ENCODE results near the gene B3GNT7.

Gene B3GNT7

DNA sequence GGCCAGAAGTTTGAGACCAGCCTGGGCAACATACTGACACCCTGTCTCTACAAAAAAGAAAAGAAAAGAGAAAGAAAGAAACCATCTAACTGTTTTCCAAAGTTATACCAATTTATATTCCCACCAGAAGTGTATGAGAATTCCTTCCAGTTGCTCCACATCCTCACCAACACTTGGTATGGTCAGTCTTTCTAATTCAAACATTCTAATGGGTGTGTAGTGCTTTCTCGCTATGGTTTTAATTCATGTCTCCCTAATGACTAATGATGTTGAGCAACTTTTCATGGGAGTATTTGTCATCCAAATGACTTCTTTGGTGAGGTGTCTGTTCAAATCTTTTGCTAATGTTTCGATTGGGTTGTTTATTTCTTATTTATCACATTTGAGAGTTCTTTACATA lies 10.5 kb upstream of the B3GNT7 start:
- H3K4me3 ChIP-seq (ENCODE audit: low read depth, low read length) = no peak overlapping the region
- TF ChIP-seq, protein P1, sequence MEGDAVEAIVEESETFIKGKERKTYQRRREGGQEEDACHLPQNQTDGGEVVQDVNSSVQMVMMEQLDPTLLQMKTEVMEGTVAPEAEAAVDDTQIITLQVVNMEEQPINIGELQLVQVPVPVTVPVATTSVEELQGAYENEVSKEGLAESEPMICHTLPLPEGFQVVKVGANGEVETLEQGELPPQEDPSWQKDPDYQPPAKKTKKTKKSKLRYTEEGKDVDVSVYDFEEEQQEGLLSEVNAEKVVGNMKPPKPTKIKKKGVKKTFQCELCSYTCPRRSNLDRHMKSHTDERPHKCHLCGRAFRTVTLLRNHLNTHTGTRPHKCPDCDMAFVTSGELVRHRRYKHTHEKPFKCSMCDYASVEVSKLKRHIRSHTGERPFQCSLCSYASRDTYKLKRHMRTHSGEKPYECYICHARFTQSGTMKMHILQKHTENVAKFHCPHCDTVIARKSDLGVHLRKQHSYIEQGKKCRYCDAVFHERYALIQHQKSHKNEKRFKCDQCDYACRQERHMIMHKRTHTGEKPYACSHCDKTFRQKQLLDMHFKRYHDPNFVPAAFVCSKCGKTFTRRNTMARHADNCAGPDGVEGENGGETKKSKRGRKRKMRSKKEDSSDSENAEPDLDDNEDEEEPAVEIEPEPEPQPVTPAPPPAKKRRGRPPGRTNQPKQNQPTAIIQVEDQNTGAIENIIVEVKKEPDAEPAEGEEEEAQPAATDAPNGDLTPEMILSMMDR (IDR thresholded peaks at IDR 0.05; ENCODE audit: borderline replicate concordance, insufficient read depth, low read depth, low read length) = no peak

GRCh38 chr2:231385429-231385828 lies 10.1 kb upstream of the B3GNT7 start:
- no peak overlapping the region for H3K4me3 ChIP-seq (ENCODE audit: low read depth, low read length)
- TF ChIP-seq, protein P1 (IDR thresholded peaks at IDR 0.05; ENCODE audit: borderline replicate concordance, insufficient read depth, low read depth, low read length) = no peak

DNA sequence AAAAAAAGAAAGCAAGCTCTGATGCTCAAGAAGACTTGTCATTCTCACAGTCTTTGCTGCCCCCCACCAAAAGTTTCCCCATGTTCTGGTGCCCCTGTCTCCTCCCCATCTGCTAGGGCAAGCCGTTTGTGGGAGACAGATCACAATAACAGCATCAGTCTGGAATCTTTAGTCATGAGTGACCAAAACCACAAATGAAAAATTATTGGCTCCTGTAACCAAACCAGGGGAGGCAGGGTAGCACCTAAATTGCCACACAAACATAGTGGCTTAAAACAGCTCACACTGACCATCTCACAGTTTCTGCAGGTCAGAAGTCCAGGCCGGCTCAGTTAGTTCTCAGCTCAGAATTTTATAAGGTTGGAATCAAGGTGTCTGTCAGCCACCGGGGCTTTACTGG lies 9.1 kb upstream of the B3GNT7 start:
- TF ChIP-seq, protein P1 (IDR thresholded peaks at IDR 0.05; ENCODE audit: borderline replicate concordance, insufficient read depth, low read depth, low read length) = no peak
- H3K4me3 ChIP-seq (ENCODE audit: low read depth, low read length) = no peak overlapping the region

DNA sequence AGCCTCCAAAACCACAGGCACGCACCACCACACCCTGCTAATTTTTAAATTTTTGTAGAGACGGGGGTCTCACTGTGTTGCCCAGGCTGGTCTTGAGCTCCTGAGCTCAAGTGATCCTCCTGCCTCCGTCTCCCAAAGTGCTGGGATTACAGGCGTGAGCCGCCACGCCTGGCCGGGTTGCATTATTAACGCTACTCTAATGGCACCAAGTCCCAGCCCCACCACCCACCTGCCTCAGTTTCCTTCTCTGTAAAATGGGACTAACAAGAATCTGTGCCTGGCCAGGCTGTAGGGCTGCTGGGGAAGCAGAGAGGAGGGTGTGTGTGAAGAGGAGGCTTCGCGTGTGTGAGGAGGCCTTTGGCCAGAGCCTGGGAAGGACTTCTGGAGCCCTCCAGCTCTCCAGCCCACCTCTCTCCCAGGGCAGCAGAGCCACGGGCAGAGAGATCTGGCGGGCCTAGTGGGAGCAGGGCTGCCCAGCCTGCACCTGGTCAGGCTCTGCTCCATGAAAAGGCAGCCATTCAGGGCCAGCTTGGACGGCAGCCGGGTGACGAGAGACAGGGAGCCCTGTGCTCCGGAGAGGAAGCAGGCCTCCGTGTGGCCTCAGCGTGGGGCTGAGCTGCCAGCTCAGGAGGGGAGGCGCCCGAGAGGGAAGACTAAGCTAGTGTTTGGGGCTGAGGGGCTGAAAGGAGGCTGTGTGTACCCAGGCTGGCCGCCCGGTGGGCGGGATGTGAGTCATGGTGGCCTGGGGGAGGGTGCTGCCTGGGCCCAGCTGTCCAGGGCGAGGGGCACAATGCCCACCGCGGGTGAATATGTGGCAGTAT lies 7.4 kb upstream of the B3GNT7 start:
- TF ChIP-seq, protein P1 (IDR thresholded peaks at IDR 0.05; ENCODE audit: borderline replicate concordance, insufficient read depth, low read depth, low read length) = no peak
- no peak overlapping the region for H3K4me3 ChIP-seq (ENCODE audit: low read depth, low read length)

GRCh38 chr2:231388725-231389346 lies 6.7 kb upstream of the B3GNT7 start:
- H3K4me3 ChIP-seq (ENCODE audit: low read depth, low read length) = no peak overlapping the region
- TF ChIP-seq, protein P1 (IDR thresholded peaks at IDR 0.05; ENCODE audit: borderline replicate concordance, insufficient read depth, low read depth, low read length) = no peak

GRCh38 chr2:231390667-231391066 lies 4.8 kb upstream of the B3GNT7 start:
- TF ChIP-seq, protein P1 (IDR thresholded peaks at IDR 0.05; ENCODE audit: borderline replicate concordance, insufficient read depth, low read depth, low read length) = no peak
- H3K4me3 ChIP-seq (ENCODE audit: low read depth, low read length) = no peak overlapping the region

GRCh38 chr2:231391981-231392380 lies 3.5 kb upstream of the B3GNT7 start:
- TF ChIP-seq, protein P1 (IDR thresholded peaks at IDR 0.05; ENCODE audit: borderline replicate concordance, insufficient read depth, low read depth, low read length) = no peak
- H3K4me3 ChIP-seq (ENCODE audit: low read depth, low read length) = peak overlapping the region; percentile 74

Data from GM12875 (cell line).